ENCODE data around the gene IRF2BPL. TPM values are rescaled to one million over a fixed set of nuclear protein-coding genes. Genes with fewer than 3 reads are reported as not detected.

The IRF2BPL gene
- total and polyA plus RNA-seq, 9 of the 15 experiments (the other 6 are each of a cell fraction or from before 2014, with no cell fraction given): 0.52 to 21.6 (median 2.5) TPM

DNA sequence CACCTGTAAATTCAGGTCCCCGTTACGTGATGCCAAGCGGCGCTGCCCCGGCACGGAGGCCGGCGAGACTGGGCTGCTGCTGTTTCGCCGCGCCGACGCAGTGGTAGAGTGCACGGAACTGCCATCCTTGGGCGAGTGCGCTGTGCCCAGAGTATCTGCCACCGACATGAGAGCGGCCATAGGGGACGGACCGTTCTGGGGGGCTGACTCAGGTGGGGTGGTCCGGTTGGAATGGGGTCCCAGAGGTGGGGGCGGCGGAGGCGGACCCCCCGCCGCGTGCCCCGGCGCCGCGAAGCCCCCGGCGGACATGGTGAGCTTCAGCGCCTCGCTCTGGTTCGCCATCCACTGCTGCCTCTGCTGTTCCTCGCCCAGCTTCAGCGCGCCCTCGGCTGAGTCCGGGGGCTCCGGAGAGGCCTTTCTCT, 2.8 kb downstream of the IRF2BPL start:
- intact Hi-C loops (cut with micrococcal nuclease) (loop anchor here (5.0 to 10.0 kb wide), 2 partner anchors 63 to 111 kb away; no protein-coding TSS in a partner anchor), in situ Hi-C loops (cut with MboI) (no loop called here)
- Histone ChIP-seq H3K27ac (ENCODE audit: extremely low read depth, low read depth, low read length) (no peak overlapping the region), H2AFZ (ENCODE audit: low read depth, low read length) (no peak overlapping the region), H3K4me2 (ENCODE audit: insufficient read depth, low read length) (no peak overlapping the region; the same call in 1 of the 2 replicates), H3K9ac (ENCODE audit: insufficient read depth in 1 of 2, low read depth in 2 of 2, low read length in 2 of 2) (peak overlapping the region in 1 of 2 experiments; percentile 80; a peak in 2 of 4 replicates), H3K27me3 (ENCODE audit: control insufficient read depth in 2 of 2, insufficient read depth in 2 of 2, low read length in 2 of 2) (no peaks in the 10 kb centered on the region), H4K20me1 (replicated peaks; ENCODE audit: control insufficient read depth, insufficient read depth, low read length) (peaks cover 4% of the 10 kb centered on the region; the same call in 1 of the 2 replicates), H3K79me2 (ENCODE audit: control insufficient read depth, insufficient read depth, low read length) (peaks cover 42% of the 10 kb centered on the region), H3K9me1 (ENCODE audit: control insufficient read depth, insufficient read depth, low read length) (peaks cover 5% of the 10 kb centered on the region), H3K36me3 (ENCODE audit: control insufficient read depth, insufficient read depth, low read length) (peaks cover 24% of the 10 kb centered on the region; the same call in 2 of the 3 replicates), H3K4me1 (replicated peaks in 1 of 2; ENCODE audit: control insufficient read depth in 2 of 2, insufficient read depth in 2 of 2, low read length in 2 of 2) (peaks cover 25 to 57% of the 10 kb centered on the region in 2 experiments), H3K4me3 (peak overlapping the region; percentile 65; the same call in 1 of the 2 replicates), H3K9me3 (replicated peaks; ENCODE audit: control insufficient read depth, insufficient read depth, low read depth, low read length) (no peaks in the 10 kb centered on the region)
- no TSS peak for BruUV-seq (replicated peaks)
- ChIA-PET POLR2A (interaction anchor here (0.8 kb wide), 1 partner anchor 8 kb away, joined by 5 read pairs; no protein-coding TSS in a partner anchor), CTCF (ENCODE audit: low intra/inter-chr PET ratio) (no interaction called here)
- no peak for DNase-seq (ENCODE audit: extremely low read depth in 1 of 4, low spot score in 3 of 4)
- no peak for FAIRE-seq
- WGBS (ENCODE audit: insufficient coverage, low coverage, missing lambda C conversion rate): 100% methylated on average over 9 of the region's 42 CpGs
- TF ChIP-seq, protein P1, sequence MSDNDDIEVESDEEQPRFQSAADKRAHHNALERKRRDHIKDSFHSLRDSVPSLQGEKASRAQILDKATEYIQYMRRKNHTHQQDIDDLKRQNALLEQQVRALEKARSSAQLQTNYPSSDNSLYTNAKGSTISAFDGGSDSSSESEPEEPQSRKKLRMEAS (CRISPR knock-in tag; IDR thresholded peaks at IDR 0.05): no peak
- peak; percentile 71; the same call in 1 of the 2 replicates for TF ChIP-seq HNRNPL (IDR thresholded peaks at IDR 0.05; ENCODE audit: low read depth, low read length)
- peak; percentile 66 for TF ChIP-seq RBFOX2 (IDR thresholded peaks at IDR 0.05; ENCODE audit: low read depth, low read length)
- peak; percentile 65; the same call in 1 of the 2 replicates for TF ChIP-seq POLR2G (IDR thresholded peaks at IDR 0.05; ENCODE audit: low read depth, low read length)
- TF ChIP-seq ILK (tag; IDR thresholded peaks at IDR 0.05; ENCODE audit: borderline replicate concordance, low read depth): no peak
- ATAC-seq: no peak

Measured in K562 (cell line).